Left ventricle myocardium inferior (tissue), 1 donor: Measurements from ENCODE around the gene HELZ. TPM values are rescaled to one million over a fixed set of nuclear protein-coding genes. Genes with fewer than 3 reads are reported as not detected.

Experiments
- DNase-seq: peaks from one replicate; pipeline ENCODE4 v3.0.0-alpha.2; 2020
- H3K27ac ChIP-seq: fragments of 200-600 bp; replicated peaks from 2 replicates; pipeline ENCODE4 v1.8.0; 2021
- H3K27me3 ChIP-seq: fragments of 200-600 bp; 2 replicates; pipeline ENCODE4 v1.8.0; 2021; ENCODE audit warnings: low read depth
- H3K36me3 ChIP-seq: fragments of 200-600 bp; 2 replicates; pipeline ENCODE4 v1.8.0; 2021
- H3K4me1 ChIP-seq: fragments of 200-600 bp; 2 replicates; pipeline ENCODE4 v1.8.0; 2021
- H3K4me3 ChIP-seq: fragments of 200-600 bp; 2 replicates; pipeline ENCODE4 v1.8.0; 2021; ENCODE audit warnings: mild to moderate bottlenecking, moderate library complexity
- H3K9me3 ChIP-seq: fragments of 200-600 bp; replicated peaks from 2 replicates; pipeline ENCODE4 v1.8.0; 2021
- CTCF ChIP-seq: fragments of 200-600 bp; IDR thresholded peaks from 2 replicates; pipeline ENCODE4 v1.8.0; 2021; ENCODE audit warnings: antibody characterized with exemption, mild to moderate bottlenecking, borderline replicate concordance
- intact Hi-C: fragments of 100-400 bp; cut with micrococcal nuclease; formaldehyde crosslinking; loops from one replicate; pipeline ENCODE4 v1.11.0; 2022
- total RNA-seq: library from RNA; stranded (reverse); fragmentation: NEBNext Ultra II Directional; extraction: Animal tissue kit (Norgen Biotek cat#: 25700); gene quantifications from one replicate; pipeline ENCODE4 v1.2.1, GENCODE V29; 2021
- donor health status: DM: no; HTN: yes; CAD: no; lungs with severe emphysema.

The HELZ gene
- total RNA-seq, 1 donor from 2014 or later, result 36.7 TPM

- Histone ChIP-seq H3K4me3 (no peak overlapping the region), H3K4me1 (no peaks in the 10 kb centered on the region), H3K9me3 (peaks cover 10% of the 10 kb centered on the region), H3K27me3 (no peaks in the 10 kb centered on the region), H3K27ac (no peak overlapping the region), H3K36me3 (peaks cover 59% of the 10 kb centered on the region)
- intact Hi-C loops, result no loop called here
- TF ChIP-seq CTCF, result no peak
- DNase-seq, result no peak
These were observed 106.6 kb downstream of the HELZ start for GRCh38 chr17:67138392-67138791.

- no peak overlapping the region for H3K27ac ChIP-seq
- no peaks in the 10 kb centered on the region for H3K4me1 ChIP-seq
- H3K36me3 ChIP-seq, result peaks cover 54% of the 10 kb centered on the region
These were observed 107.1 kb downstream of the HELZ start for GRCh38 chr17:67137860-67138259.

GRCh38 chr17:67137026-67137370 lies 108.0 kb downstream of the HELZ start:
- Histone ChIP-seq H3K27me3 (no peaks in the 10 kb centered on the region), H3K36me3 (peaks cover 45% of the 10 kb centered on the region), H3K27ac (no peak overlapping the region), H3K4me1 (no peaks in the 10 kb centered on the region), H3K9me3 (peaks cover 1% of the 10 kb centered on the region), H3K4me3 (no peak overlapping the region)
- no peak for TF ChIP-seq CTCF
- intact Hi-C loops, result no loop called here
- no peak for DNase-seq

More at GRCh38 chr17:67137860-67138259, 107.1 kb downstream of the HELZ start:
- intact Hi-C loops, result no loop called here
- TF ChIP-seq CTCF, result no peak
- H3K27me3 ChIP-seq, result no peaks in the 10 kb centered on the region
- H3K9me3 ChIP-seq, result peaks cover 10% of the 10 kb centered on the region
- H3K4me3 ChIP-seq, result no peak overlapping the region
- no peak for DNase-seq

GRCh38 chr17:67136191-67137025 lies 108.6 kb downstream of the HELZ start:
- peaks cover 40% of the 10 kb centered on the region for H3K36me3 ChIP-seq
- H3K9me3 ChIP-seq, result no peaks in the 10 kb centered on the region
- no peak for TF ChIP-seq CTCF
- no peak overlapping the region for H3K4me3 ChIP-seq
- no peaks in the 10 kb centered on the region for H3K27me3 ChIP-seq
- no peaks in the 10 kb centered on the region for H3K4me1 ChIP-seq
- intact Hi-C loops, result no loop called here
- DNase-seq, result no peak
- no peak overlapping the region for H3K27ac ChIP-seq

GRCh38 chr17:67133161-67133560 lies 111.8 kb downstream of the HELZ start:
- DNase-seq, result no peak
- no peak for TF ChIP-seq CTCF
- intact Hi-C loops, result no loop called here
- no peaks in the 10 kb centered on the region for H3K4me1 ChIP-seq
- H3K27ac ChIP-seq, result no peak overlapping the region
- no peak overlapping the region for H3K4me3 ChIP-seq
- H3K27me3 ChIP-seq, result no peaks in the 10 kb centered on the region
- H3K9me3 ChIP-seq, result no peaks in the 10 kb centered on the region
- peaks cover 43% of the 10 kb centered on the region for H3K36me3 ChIP-seq
